GM21717 (cell line): ENCODE measurements around the gene BRWD1.
"Not testable (repeated sequence)": the region's sequence is repeated elsewhere in the genome, so short reads cannot be mapped to it uniquely, and the experiment has no call there.

Experiments used
- ATAC-seq: cut with Tn5 transposase; IDR thresholded peaks from one replicate; pipeline ENCODE4 v1.9.1; 2021; ENCODE audit warnings: mild to moderate bottlenecking, moderate library complexity; ENCODE audit not compliant: unreplicated experiment

BRWD1 gene

GRCh38 chr21:39288987-39289386 lies 24.4 kb downstream of the BRWD1 start:
- no peak for ATAC-seq

GRCh38 chr21:39282911-39283310 lies 30.5 kb downstream of the BRWD1 start:
- ATAC-seq = no peak

GRCh38 chr21:39281853-39282252 lies 31.6 kb downstream of the BRWD1 start:
- ATAC-seq = no peak

GRCh38 chr21:39281207-39281606 lies 32.2 kb downstream of the BRWD1 start:
- no peak for ATAC-seq

- no peak for ATAC-seq
These were observed 43.8 kb downstream of the BRWD1 start for GRCh38 chr21:39269620-39270019.

GRCh38 chr21:39265603-39266002 lies 47.8 kb downstream of the BRWD1 start:
- ATAC-seq = no peak

GRCh38 chr21:39263372-39263771 lies 50.1 kb downstream of the BRWD1 start:
- ATAC-seq = no peak

GRCh38 chr21:39258207-39258606 lies 55.2 kb downstream of the BRWD1 start:
- no peak for ATAC-seq

GRCh38 chr21:39251326-39251725 lies 62.1 kb downstream of the BRWD1 start:
- ATAC-seq = no peak

- no peak for ATAC-seq
These were observed 75.2 kb downstream of the BRWD1 start for GRCh38 chr21:39238275-39238674.

- ATAC-seq = no peak
These were observed 80.6 kb downstream of the BRWD1 start for GRCh38 chr21:39232861-39233291.

GRCh38 chr21:39224930-39225329 lies 88.5 kb downstream of the BRWD1 start:
- no peak for ATAC-seq

- no peak for ATAC-seq
These were observed 91.4 kb downstream of the BRWD1 start for GRCh38 chr21:39221997-39222486.

- ATAC-seq = no peak
These were observed 92.0 kb downstream of the BRWD1 start for GRCh38 chr21:39221282-39221996.

GRCh38 chr21:39220875-39221274 lies 92.6 kb downstream of the BRWD1 start:
- ATAC-seq = not testable (repeated sequence)

GRCh38 chr21:39220150-39220549 lies 93.3 kb downstream of the BRWD1 start:
- ATAC-seq = no peak

- ATAC-seq = no peak
These were observed 95.4 kb downstream of the BRWD1 start for GRCh38 chr21:39218082-39218409.

- ATAC-seq = no peak
These were observed 95.9 kb downstream of the BRWD1 start for GRCh38 chr21:39217356-39218081.

- ATAC-seq = no peak
These were observed 97.1 kb downstream of the BRWD1 start for GRCh38 chr21:39216290-39216689.

- ATAC-seq = no peak
These were observed 98.4 kb downstream of the BRWD1 start for GRCh38 chr21:39215078-39215477.

- ATAC-seq = no peak
These were observed 104.1 kb downstream of the BRWD1 start for GRCh38 chr21:39209334-39209688.

GRCh38 chr21:39208624-39209333 lies 104.7 kb downstream of the BRWD1 start:
- no peak for ATAC-seq
